Measurements from ENCODE around the gene PLCD1.
"Not testable (repeated sequence)": the region's sequence is repeated elsewhere in the genome, so short reads cannot be mapped to it uniquely, and the experiment has no call there.

PLCD1 gene

GRCh38 chr3:38029400-38030125 lies at the start of gene PLCD1:
Gene PLCD1, minus strand, starts transcription at chr3:38029642. Its CDS starts 103 bp downstream, at chr3:38029539.
- no peak for DNase-seq (ENCODE audit: low read depth)

GRCh38 chr3:38077073-38077472 lies 47.6 kb upstream of the PLCD1 start:
- not testable (repeated sequence) for DNase-seq (ENCODE audit: low read depth)

GRCh38 chr3:38070013-38070412 lies 40.6 kb upstream of the PLCD1 start:
- no peak for DNase-seq (ENCODE audit: low read depth)

- DNase-seq (ENCODE audit: low read depth), result no peak
Measured at GRCh38 chr3:38067508-38068233, 38.2 kb upstream of the PLCD1 start.

- DNase-seq (ENCODE audit: low read depth), result not testable (repeated sequence)
Measured at GRCh38 chr3:38064453-38064852, 35.0 kb upstream of the PLCD1 start.

GRCh38 chr3:38062809-38063208 lies 33.4 kb upstream of the PLCD1 start:
- DNase-seq (ENCODE audit: low read depth), result no peak

GRCh38 chr3:38059591-38059990 lies 30.1 kb upstream of the PLCD1 start:
- no peak for DNase-seq (ENCODE audit: low read depth)

- no peak for DNase-seq (ENCODE audit: low read depth)
Measured at GRCh38 chr3:38059148-38059547, 29.7 kb upstream of the PLCD1 start.

- DNase-seq (ENCODE audit: low read depth), result no peak
Measured at GRCh38 chr3:38054499-38055001, 25.1 kb upstream of the PLCD1 start.

- DNase-seq (ENCODE audit: low read depth), result not testable (repeated sequence)
Measured at GRCh38 chr3:38053813-38054498, 24.5 kb upstream of the PLCD1 start.

- DNase-seq (ENCODE audit: low read depth), result not testable (repeated sequence)
Measured at GRCh38 chr3:38053286-38053685, 23.8 kb upstream of the PLCD1 start.

- no peak for DNase-seq (ENCODE audit: low read depth)
Measured at GRCh38 chr3:38051131-38051530, 21.7 kb upstream of the PLCD1 start.

- no peak for DNase-seq (ENCODE audit: low read depth)
Measured at GRCh38 chr3:38049358-38050126, 20.1 kb upstream of the PLCD1 start.

- no peak for DNase-seq (ENCODE audit: low read depth)
Measured at GRCh38 chr3:38047896-38048295, 18.5 kb upstream of the PLCD1 start.

GRCh38 chr3:38046821-38047220 lies 17.4 kb upstream of the PLCD1 start:
- DNase-seq (ENCODE audit: low read depth), result no peak

- DNase-seq (ENCODE audit: low read depth), result no peak
Measured at GRCh38 chr3:38046027-38046426, 16.6 kb upstream of the PLCD1 start.

GRCh38 chr3:38043486-38043885 lies 14.0 kb upstream of the PLCD1 start:
- DNase-seq (ENCODE audit: low read depth), result no peak

GRCh38 chr3:38040401-38040800 lies 11.0 kb upstream of the PLCD1 start:
- no peak for DNase-seq (ENCODE audit: low read depth)

GRCh38 chr3:38039899-38040261 lies 10.4 kb upstream of the PLCD1 start:
- DNase-seq (ENCODE audit: low read depth), result no peak

GRCh38 chr3:38039101-38039898 lies 9.9 kb upstream of the PLCD1 start, which contains the start of gene DLEC1:
Gene DLEC1, plus strand, starts transcription at chr3:38039208. Its CDS starts 18 bp downstream, at chr3:38039226.
- DNase-seq (ENCODE audit: low read depth), result no peak

GRCh38 chr3:38038447-38038911 lies 9.0 kb upstream of the PLCD1 start:
- DNase-seq (ENCODE audit: low read depth), result no peak
